NCI-H2171 (cell line): Measurements from ENCODE around the gene CYBC1.

Experiments used
- DNase-seq: peaks from one replicate; lab custom pipeline; 2025; lab: John Stamatoyannopoulos, UW

Gene CYBC1

DNA sequence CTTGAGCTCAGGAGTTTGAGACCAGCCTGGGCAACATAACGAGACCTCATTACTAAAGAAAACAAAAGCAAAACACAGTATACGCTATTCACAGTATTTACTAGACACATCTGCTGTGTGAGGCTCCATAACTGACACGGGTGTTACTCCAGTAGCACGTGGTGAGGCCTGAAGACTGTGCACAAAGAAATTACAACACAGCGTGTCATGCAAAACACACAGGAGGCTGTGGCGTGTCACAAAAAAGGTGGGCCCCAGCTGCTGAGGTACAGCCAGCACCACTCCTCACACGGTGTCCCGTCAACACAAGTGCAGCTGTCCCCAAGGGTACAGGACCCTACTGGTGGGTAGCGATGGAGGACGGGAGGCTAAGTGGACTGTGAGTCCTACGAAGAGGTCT is 2.7 kb downstream of the CYBC1 start:
- DNase-seq: no peak

DNA sequence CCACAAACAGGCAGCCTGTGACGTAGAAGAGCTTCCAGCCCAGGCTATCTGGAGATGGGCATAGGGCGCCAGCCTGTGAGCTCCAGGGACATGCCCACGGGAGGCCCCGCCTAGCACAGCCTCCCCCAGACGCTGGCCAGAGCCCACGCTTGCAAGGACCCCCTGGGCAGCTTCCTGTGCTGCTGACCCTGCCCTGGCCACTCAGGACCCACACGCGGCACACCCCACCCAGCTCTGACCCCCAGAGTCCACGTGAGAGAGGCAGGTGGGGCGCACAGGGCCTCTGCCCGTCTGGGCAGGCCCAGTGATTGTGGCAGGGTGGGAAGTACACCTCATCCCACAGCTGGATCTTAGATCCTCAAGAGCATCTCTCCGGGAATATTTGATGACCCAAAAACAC is 3.9 kb downstream of the CYBC1 start:
- no peak for DNase-seq

DNA sequence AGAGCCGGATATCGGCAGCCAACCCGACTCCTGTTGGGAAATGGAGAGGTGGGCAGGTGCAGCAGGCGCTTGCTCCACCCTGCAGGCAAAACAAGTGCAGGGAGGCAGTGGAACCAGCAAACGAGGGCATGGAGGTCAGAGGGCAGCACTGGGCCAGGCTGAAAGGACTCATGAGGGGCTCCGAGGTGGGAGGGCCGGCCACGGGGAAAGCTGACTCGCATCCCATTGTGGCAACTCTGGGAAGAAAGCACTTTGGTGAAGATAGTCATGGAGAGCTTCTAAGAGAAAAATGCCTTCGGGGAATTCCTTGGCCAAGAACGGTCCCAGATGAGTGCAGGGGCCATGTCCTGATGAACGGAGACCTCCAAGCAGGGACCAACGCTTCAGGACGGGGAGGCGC is 4.4 kb downstream of the CYBC1 start:
- DNase-seq: no peak

DNA sequence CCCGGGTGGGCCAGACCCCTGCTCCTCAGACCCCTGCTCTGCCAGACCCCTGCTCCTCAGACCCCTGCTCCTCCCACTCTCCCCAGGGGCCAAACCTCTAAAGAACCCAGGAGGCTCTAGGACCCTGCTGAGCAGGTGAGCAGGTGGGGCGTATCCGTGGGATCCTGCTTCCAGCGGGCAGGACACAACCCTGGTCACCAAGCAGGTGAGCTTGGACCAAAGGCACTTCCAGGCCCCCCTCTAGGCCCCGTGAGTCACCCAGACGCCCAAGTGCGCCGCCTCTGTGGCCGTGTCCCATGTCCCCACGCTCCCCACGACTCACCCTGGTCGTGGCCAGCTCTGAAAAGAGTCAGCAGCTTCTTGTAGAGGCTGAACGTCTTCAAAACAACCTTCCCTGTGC is 5.0 kb downstream of the CYBC1 start:
- no peak for DNase-seq

DNA sequence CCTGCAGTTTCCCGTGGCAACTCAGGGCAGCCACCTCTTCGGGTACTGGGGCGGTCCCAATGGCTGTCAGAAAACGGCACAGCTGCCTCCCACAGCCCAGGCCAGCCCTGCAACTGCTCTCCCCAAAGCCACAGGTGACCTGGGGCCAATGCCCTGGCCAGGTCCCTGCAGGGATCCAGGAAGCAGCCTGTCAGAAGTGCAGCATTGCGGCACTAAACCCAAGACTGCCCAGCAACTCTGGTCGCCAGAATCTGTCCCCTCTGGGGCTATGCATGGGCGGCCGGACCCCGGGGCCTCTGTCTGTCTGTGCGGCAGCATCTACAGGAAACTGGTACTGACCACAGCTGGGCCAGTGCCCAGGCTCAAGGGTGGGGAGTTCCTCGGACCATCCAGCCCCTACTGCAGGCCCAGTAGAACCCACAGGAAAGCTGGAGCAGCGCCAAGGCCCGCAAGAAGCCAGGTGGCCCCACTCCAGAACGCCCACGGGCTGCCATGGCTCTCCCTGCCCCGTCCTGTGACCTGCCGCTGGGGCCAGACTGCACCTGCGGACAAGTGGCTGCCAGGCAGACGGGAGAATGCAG is 5.5 kb downstream of the CYBC1 start:
- no peak for DNase-seq

DNA sequence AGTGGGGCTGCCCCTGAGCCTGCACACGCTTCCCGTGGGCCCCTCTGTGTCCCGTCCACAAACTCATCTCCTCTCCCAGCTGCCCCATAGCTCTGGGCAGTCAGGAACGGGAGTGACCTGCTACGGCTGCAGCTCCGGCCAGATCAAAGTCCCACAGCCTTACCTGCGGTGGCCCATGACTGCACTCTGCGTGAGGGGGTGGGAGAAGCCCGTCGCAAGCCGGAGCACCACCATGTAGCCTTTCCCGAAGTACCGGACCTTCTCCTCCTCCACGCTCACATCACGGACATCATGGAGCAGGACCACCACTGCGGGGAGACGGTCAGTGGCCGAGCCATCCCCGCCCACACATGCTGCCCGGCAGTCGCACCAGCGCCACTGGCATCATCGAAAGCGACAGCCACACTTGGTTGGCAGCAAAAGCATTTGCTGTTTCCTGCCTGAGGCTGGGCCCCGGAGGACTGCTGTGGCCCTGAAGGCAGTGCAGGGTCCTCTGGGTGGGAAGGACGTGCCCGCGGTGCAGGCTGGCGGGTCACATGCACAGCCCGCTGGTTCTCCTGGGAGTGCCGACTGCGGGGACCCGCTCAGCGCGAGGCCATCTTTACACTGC is 6.2 kb downstream of the CYBC1 start:
- DNase-seq: no peak

DNA sequence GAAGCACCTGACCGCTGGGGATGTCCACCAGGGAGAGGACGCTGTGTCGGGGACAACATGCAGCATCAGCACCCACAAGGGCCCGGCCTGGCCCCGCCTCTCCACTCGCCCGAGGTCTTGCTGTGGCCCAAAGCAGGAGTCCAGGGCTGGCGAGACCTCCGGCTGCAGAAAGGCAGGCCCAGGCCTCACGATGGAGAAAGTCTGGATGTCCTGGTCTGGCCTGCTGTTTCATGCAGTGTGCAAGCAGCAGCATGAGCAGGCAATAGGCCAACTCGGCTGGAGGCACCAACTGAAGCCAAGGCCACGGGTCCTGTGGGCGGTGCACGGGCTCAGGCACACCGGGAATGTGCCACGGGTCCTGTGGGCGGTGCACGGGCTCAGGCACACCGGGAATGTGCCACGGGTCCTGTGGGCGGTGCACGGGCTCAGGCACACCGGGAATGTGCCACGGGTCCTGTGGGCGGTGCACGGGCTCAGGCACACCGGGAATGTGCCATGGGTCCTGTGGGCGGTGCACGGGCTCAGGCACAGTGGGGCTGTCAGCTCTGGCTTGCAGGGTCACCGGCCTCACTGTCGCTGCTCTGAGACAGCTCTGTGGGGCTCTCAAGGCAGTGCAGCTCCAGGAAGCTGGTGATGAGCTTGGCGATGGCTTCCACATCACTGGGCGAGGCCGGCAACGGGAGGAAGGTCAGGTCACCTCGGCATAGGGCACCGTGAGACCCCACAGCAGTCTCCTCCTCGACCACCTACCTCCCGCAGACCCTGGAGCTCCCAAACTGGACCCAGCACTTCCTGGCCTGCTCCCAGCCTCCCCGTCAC is 6.9 kb downstream of the CYBC1 start:
- DNase-seq: no peak

DNA sequence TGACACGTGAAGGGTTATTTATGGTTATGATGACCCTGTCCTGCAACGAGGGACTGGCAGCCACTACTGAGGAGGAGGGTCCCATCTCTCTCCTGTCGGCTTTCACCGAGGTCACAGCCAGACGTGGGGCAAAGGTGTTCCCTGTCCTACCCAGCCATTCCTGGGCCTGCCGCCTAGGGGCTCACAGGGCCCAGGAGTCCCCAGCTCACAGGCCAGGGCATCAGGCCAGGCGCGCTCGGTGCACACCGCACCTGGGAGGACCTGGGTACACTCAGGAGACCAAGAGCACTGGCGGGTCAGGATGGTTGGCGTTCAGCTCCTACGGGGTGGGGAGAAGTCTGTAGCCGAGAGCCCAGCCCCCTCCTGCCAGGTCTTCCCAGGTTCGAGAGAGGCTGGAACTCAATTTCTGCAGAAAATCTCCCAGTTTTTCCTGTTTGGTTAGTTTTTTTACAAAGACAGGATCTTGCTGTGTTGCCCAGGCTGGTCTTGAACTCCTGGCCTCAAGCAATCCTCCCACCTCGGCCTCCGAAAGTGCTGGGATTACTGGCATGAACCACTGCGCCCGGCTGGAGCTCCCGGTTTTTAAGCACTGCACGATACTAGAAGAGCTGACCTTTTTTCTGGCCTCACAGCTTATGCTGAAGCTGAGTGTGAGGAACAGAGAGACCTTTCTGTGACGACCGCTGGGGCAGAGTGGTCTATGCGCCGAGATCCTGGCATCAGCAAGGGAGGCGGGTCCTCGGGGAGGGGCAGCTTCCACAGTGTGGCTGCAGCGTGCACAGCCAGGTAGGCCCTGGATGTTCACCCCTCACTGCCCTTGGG is 7.7 kb downstream of the CYBC1 start:
- DNase-seq: no peak

DNA sequence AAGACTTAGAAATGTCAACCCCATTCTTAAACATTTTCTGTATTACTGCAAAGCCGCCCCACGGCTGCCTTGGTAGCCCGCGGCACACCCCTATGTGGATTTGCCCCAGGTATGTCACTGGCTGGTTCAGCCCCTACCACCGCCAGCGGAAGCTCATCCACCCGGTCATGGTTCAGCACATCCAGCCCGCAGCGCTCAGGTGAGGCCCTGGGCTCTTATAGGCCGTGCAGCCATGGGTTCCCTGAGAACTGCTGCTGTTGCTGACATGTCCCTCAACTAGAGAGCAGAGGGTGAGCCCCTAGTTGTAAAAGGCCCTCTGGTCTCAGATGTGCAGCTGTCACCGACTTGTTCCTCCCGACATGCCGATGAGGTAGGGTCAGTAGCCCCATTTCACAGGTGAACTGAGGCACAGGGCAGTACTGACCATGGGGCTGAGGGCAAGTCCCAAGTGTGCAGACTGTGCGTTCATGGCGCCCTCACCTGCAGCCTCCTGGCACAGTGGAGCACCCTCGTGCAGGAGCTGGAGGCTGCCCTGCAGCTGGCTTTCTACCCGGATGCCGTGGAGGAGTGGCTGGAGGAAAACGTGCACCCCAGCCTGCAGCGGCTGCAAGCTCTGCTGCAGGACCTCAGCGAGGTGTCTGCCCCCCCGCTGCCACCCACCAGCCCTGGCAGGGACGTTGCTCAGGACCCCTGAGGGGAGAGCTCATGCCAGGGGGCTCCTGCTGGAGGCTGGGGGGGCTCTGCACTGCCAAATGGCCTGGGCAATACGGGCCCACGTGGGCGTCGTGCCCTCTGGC is 8.7 kb downstream of the CYBC1 start:
- DNase-seq: peak; percentile 36

DNA sequence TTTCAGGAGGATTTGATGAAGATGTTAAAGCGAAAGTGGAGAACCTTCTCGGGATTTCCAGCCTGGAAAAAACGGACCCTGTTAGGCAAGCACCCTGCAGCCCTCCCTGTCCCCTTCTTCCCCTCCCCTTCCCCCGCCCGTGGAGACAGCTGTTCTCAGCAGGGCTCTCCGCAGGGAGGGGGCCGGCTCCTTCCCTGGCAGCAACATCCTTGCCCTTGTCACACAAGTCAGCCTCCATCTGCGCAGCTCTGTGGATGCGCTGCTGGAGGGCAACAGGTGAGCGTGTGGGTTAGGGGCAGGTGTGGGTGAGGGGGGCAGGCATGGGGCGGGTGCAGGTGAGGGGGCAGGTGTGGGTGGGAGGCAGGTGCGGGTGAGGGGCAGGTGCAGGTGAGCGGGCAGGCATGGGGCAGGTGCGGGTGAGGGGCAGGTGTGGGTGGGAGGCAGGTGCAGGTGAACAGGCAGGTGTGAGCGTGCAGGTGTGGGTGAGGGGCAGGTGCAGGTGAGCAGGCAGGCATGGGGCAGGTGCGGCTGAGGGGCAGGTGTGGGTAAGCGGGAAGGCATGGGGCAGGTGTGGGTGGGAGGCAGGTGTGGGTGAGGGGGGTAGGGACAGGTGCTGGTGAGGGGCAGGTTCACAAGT is 9.4 kb downstream of the CYBC1 start:
- DNase-seq: peak; percentile 92

DNA sequence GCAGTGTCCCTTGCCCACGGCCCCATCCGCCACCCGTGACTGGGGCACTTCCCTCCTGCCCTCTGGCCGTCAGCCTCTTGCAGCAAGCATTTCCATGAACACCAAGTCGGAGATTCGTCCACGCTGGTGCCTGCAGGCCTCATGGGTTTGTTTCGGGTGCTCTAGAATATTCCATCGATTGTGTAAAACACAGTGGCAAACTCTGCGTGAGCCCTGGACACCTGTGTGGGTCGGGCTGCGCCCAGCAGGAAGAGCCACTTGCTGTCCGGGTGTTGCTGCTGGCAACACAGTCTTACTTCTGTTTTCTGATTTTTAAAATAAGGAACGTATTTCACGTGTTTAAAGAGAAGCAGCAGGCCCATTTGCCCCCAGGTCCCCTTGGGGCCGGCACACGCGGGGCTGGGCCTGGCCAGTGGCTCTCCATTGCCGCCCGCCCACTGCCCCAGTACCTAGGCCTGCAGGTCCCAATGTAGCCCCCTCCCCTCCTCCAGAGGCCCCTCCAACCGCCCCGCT is 10.0 kb downstream of the CYBC1 start:
- no peak for DNase-seq

DNA sequence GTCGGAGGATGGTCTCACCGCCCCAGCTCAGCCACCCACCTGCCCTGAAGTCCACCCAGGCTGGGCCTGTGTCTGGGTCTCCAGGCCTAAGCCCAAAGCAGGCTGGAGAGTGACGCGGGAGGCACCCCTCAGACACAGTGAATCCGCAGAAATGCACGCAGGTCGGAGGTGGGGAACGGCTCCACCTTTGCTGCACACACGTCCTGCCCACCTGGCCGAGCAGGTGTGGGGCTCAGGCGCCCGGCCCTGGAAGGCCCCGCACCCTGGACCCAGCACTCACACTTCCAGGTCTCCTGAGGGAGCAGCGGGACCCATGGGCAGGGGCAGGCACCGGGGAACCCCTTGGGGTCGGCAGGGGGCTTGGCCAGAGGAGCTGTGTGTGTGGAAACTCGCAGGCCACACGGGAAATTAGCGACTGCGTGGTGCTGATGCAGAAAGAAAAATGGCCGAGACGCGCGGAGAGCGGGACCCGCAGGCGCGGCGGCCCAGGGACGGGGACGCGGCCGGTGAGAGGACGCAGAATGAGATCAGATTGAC is 10.7 kb downstream of the CYBC1 start:
- DNase-seq: no peak

DNA sequence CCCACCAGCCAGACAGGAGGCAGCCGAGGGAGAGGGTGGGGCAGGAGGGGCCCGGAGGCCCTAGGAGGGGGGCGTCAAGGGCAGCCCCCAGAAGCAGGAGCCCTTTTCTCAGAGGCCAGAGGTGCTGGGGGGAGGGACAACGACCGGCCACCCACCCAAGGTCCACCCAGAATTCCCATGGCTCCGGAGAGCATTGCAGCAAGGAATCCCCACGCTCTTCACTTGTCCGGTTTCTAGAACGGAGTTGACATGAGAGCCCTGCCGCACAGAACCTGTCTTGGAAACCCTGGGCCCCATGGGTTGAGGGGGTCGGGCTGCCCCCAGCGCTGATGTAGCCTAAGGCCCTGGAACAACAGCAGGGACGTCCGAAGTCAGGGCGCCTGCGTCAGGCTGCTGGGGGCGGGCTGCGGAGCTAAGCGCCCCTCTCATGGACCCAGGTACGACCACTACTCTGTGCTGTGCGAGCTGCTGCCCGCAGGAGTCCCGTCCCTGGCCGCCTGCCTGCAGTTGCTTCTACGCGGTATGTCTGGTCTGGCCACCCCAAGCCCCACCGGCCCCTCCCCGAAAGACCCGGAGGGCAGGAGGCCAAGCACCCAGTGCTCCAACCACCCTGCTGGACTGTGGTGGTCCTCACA is 11.2 kb downstream of the CYBC1 start:
- no peak for DNase-seq

DNA sequence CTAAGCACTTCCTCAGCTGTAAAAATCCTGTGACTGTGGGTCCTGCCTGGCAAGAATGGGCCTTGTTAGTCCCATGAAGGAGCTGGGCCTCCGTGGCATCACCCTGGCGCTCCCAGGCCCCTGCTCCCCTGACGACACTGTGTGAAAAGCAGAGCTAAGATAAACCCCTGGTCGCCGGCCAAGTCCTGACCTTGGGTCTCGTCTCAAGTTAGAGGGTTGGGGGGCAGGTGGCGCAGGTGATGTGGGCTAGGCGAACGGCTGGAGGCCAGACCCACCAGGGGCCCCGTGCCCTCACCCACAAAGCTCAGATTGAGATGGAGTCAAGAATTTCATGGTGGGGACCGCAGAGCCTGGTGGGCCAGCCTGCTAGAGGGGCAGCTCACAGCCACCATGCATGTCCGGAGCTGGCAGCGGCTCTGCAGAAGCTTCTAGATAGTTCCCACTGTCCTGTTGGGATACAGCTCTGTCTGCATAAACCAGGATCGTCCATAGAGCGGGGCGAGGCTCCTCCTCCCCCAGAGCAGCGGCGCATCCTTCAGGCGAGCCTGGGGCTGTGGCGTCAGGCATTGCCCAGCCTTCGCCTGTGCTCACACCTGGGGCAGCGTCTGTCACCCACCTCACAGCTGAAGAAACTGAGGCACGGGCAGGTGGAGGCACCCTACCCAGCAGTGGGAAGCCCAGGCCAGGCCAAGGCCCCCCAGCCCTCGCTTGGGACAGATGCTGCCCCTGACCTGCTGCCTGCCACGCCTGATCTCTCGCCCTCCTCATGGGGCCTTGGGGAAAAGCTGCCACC is 12.0 kb downstream of the CYBC1 start:
- no peak for DNase-seq

DNA sequence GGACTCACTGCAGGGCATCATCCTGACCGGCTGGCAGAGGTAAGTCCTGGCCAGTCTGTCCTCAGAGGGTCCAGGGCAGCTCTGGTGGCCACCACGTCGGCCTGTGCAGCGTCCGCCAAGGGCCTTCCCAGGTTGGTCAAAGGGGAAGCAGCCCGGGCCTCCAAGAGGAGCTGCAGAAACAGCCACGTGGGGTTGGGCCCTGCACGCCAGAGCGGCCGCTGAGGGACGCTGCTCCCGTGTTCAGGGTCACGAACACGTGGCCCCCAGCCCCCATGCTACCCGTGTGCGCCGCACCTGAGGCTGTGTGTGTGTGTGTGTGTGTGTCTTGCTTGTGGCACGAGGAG is 13.3 kb downstream of the CYBC1 start:
- DNase-seq: no peak

DNA sequence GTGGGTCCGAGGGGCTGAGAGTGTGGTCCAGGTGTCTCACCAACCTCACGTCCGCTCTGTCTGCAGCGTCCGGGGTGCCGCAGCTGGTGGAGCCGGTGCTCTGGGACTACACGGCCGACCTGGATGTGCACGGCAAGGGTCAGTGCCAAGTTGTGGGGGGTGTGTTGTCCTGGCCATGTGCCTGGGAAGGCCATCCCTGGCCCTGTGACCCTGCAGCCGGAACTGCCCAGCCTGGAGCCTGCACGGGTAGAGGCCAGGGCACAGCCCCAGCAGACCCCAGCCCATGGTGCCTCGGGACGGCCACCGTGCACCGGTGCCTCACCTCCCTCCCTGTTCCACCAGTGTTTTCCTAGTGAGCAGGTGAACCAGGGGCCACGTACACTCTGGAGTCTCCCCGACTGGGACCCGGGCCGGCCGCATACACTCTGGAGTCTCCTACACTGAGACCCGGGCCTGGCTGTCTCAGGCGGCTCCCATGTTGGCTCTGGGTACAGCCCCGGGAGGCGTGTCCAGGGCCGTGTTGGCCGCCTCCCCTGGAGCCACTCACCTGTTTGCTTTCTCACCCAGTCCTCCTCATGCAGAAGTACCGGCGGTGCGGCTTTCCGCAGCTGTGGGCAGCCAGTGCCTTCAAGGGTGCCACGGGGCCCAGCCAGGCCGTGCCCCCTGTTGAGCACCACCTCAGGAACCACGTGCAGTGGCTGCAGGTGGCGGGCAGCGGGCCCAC is 13.8 kb downstream of the CYBC1 start:
- no peak for DNase-seq

DNA sequence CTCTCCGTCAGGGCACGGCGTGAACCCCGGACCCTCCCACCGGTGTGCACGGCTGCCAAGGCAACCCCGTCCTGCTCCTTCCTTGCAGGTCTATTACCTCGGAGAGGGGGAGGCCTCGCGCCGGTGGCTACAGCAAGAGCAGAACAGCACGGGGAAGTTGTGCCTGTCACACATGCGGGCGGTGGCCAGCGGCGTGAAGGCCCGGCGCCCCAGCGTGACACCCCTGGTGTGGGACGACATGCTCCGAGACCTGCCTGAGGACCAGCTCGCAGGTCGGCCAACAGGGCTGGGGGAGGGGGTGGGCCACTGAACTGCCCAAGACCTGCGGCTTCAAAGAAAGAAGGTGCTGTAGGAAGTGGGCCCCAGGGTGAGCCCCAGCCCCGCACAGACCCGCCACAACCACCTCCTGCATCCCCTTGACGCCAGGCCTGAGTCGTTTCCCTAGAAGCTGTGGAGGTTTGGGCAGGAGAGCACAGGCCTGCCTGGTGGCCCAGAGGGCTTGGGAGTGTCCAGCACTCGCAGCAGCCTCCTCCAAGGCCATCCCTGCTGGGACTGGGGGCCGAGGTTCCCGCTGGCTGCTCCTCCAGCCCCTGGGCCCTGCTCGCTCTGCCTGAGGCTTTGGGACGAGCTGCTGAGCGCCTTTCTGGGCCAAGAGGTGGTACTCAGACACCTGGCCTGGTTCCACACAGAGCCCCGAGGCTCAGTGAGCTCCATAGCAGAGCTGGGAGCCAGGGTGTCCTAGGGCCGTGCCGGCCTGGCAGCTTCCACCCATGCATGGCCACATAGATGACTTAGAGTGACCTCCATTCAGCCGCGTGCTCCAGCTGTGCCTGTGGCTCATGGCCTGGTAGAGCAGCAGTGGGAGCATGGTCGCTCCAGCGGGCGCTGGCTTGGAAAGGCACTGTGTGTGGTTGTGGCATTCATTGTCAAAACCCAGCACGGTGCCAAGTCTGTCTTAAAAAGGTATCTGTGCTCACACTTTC is 14.7 kb downstream of the CYBC1 start:
- no peak for DNase-seq

DNA sequence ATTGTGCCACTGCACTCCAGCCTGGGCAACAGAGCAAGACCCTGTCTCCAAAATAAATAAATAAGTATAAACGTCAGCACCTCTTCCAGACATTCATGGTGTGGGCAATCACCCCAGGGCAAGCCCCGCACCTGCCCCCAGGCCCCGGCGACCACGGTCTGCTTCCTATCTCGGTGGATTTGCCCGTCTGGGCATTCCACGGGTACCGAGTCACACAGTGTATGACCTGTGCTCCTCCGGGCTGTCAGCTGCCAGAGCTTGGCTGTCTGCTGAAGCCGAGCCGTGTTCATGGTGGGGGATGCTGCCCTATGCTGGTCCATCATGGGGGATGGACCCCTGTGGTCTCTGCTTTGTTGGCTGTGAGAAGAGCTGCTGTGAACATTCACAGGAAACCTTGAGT is 15.4 kb downstream of the CYBC1 start:
- no peak for DNase-seq
